ENCODE measurements around the gene MAP2K4.

- TF ChIP-seq CTCF (IDR thresholded peaks at IDR 0.05; ENCODE audit: control extremely low read depth in 1 of 3, insufficient read depth in 1 of 3, low read depth in 1 of 3, low read length in 3 of 3) (no peak), JUN (IDR thresholded peaks at IDR 0.05; ENCODE audit: low read depth, low read length) (no peak), POLR2A (IDR thresholded peaks at IDR 0.05; ENCODE audit: control extremely low read depth in 1 of 2, low read depth in 2 of 2, low read length in 2 of 2) (no peak)
Measured at GRCh38 chr17:11981862-11982261, 38.8 kb upstream of the MAP2K4 start.
